HL-60 (cell line): ENCODE data around the gene HSPA4.

ENCODE experiments used
- DNase-seq, 2 experiments: peaks; one replicate each; pipeline ENCODE4 v3.0.0-alpha.2; 2010 to 2020; ENCODE audit warnings: low read depth in 1 of 2, low spot score in 1 of 2
- H3K27ac ChIP-seq: fragments of 250-450 bp; sonication (Bioruptor Pico); replicated peaks from 2 replicates; pipeline ENCODE4 v1.5.1; 2020; ENCODE audit warnings: mild to moderate bottlenecking, moderate library complexity
- H3K27me3 ChIP-seq: fragments of 250-450 bp; sonication (Bioruptor Pico); 2 replicates; pipeline ENCODE4 v1.5.1; 2021; ENCODE audit warnings: mild to moderate bottlenecking, moderate library complexity; ENCODE audit not compliant: insufficient read depth, poor library complexity, severe bottlenecking
- H3K4me3 ChIP-seq: replicated peaks from 2 replicates; pipeline ENCODE4 v1.5.1; 2011; ENCODE audit warnings: mild to moderate bottlenecking, control low read depth, low read length; ENCODE audit not compliant: insufficient read depth
- CTCF ChIP-seq: IDR thresholded peaks from one replicate; pipeline ENCODE4 v1.5.1; 2011; ENCODE audit warnings: low read length, control low read depth, inconsistent platforms; ENCODE audit not compliant: insufficient read depth
- GABPA ChIP-seq: IDR thresholded peaks from 2 replicates; pipeline ENCODE4 v1.6.1; 2012; ENCODE audit warnings: low read depth
- POLR2AphosphoS5 ChIP-seq: IDR thresholded peaks from 2 replicates; pipeline ENCODE4 v1.6.1; 2012; ENCODE audit warnings: low read depth
- SPI1 ChIP-seq: IDR thresholded peaks from 2 replicates; pipeline ENCODE4 v1.6.1; 2012; ENCODE audit warnings: low read depth, mild to moderate bottlenecking, borderline replicate concordance
- TF ChIP-seq, protein P1 (sequence below): IDR thresholded peaks from 2 replicates; pipeline ENCODE4 v1.6.1; 2012; ENCODE audit warnings: low read depth; ENCODE audit not compliant: insufficient replicate concordance

HSPA4 gene

GRCh38 chr5:133072021-133072420, 20.2 kb downstream of the HSPA4 start:
- no peak for DNase-seq
- Histone ChIP-seq H3K4me3 (no peak overlapping the region), H3K27ac (no peak overlapping the region), H3K27me3 (no peaks in the 10 kb centered on the region)
- TF ChIP-seq SPI1 (no peak), GABPA (no peak), POLR2AphosphoS5 (no peak), CTCF (no peak)
- TF ChIP-seq, protein P1, sequence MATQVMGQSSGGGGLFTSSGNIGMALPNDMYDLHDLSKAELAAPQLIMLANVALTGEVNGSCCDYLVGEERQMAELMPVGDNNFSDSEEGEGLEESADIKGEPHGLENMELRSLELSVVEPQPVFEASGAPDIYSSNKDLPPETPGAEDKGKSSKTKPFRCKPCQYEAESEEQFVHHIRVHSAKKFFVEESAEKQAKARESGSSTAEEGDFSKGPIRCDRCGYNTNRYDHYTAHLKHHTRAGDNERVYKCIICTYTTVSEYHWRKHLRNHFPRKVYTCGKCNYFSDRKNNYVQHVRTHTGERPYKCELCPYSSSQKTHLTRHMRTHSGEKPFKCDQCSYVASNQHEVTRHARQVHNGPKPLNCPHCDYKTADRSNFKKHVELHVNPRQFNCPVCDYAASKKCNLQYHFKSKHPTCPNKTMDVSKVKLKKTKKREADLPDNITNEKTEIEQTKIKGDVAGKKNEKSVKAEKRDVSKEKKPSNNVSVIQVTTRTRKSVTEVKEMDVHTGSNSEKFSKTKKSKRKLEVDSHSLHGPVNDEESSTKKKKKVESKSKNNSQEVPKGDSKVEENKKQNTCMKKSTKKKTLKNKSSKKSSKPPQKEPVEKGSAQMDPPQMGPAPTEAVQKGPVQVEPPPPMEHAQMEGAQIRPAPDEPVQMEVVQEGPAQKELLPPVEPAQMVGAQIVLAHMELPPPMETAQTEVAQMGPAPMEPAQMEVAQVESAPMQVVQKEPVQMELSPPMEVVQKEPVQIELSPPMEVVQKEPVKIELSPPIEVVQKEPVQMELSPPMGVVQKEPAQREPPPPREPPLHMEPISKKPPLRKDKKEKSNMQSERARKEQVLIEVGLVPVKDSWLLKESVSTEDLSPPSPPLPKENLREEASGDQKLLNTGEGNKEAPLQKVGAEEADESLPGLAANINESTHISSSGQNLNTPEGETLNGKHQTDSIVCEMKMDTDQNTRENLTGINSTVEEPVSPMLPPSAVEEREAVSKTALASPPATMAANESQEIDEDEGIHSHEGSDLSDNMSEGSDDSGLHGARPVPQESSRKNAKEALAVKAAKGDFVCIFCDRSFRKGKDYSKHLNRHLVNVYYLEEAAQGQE = no peak

DNA sequence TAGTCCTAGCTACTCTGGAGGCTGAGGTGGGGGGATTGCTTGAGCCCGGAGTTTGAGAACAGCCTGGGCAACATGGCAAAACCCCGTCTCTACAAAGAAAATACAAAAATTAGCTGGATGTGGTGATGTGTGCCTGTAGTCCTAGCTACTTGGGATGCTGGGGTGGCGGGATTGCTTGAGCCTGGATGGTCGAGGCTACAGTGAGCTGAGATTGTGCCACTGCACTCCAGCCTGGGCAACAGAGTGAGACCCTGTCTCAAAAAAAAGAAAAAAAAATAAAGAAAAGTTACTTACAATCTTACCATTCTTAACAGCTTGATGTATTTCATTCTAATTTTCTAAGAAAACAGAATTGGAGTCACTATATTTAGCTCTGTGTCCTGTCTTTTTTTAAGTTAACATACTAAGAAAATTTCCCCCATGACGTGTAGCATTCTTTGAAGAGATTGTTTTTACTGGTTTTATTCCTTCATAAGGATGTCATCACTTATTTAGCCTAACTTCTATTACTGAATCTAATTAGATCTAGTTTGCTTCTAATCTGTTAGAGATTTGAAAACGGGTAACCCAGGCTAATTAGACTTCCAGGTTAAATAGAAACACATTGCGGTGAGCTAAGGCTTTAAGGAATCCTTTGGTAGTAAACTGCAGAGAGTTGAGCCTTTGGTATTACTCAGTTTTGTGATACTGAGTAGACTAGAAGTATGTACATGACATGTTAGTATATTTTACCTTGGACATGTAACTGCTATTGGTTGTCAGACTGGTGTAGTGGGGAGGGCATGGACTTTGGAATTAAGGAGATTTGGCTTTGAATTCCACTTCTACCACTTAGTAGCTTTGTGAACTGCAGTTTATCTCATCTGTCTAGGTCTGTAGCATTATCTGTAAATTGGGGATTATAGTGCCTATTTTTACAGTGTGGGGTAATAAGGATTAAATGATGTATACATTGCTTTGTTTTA, 24.0 kb downstream of the HSPA4 start:
- Histone ChIP-seq H3K27me3 (no peaks in the 10 kb centered on the region), H3K4me3 (no peak overlapping the region), H3K27ac (no peak overlapping the region)
- no peak for DNase-seq
- TF ChIP-seq POLR2AphosphoS5 = no peak
- TF ChIP-seq CTCF = no peak
- TF ChIP-seq, protein P1 = no peak
- TF ChIP-seq SPI1 = no peak
- no peak for TF ChIP-seq GABPA

DNA sequence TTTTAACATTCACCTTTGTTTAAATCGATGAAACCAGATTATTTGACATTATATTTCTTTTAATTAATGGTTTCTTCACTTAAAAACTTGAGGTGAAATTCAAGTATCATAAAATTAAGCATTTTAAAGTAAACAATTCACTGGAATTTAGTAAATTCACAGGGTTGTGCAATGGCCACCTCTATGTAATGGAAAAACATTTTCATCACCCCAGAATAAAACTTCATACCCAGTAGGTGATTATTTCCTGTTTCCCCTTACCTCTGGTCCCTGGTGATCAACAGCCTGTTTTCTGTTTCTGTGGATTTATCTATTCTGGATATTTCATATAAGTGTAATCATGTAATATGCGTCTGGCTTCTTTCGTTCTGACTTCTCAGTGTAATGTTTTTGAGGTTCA, 27.2 kb downstream of the HSPA4 start:
- no peak for TF ChIP-seq SPI1
- no peak for TF ChIP-seq POLR2AphosphoS5
- TF ChIP-seq, protein P1 = no peak
- TF ChIP-seq GABPA = no peak
- no peak for TF ChIP-seq CTCF

More for the DNA sequence above, 27.2 kb downstream of the HSPA4 start:
- no peak for DNase-seq
- Histone ChIP-seq H3K4me3 (no peak overlapping the region), H3K27me3 (no peaks in the 10 kb centered on the region), H3K27ac (no peak overlapping the region)
